OCI-LY1 (cell line): ENCODE results near the gene TRIP10.
"Not testable (repeated sequence)": the region's sequence is repeated elsewhere in the genome, so short reads cannot be mapped to it uniquely, and the experiment has no call there.

Experiments
- H2AFZ ChIP-seq: fragments of 200-600 bp; sonication (generic), shearing (Covaris generic); 2 replicates; pipeline ENCODE4 v1.6.0; 2014; ENCODE audit warnings: antibody characterized with exemption, mild to moderate bottlenecking, low read length
- H3F3A ChIP-seq: fragments of 200-600 bp; sonication (generic), shearing (Covaris generic); 2 replicates; pipeline ENCODE4 v1.6.0; 2014; ENCODE audit warnings: mild to moderate bottlenecking, antibody characterized with exemption, low read length, moderate library complexity; ENCODE audit not compliant: insufficient read depth
- H3K27ac ChIP-seq: fragments of 200-600 bp; sonication (generic); 2 replicates; pipeline ENCODE4 v1.5.1; 2014; ENCODE audit warnings: low read length, mixed run types, mild to moderate bottlenecking, low read depth; ENCODE audit not compliant: poor library complexity, severe bottlenecking
- H3K27me3 ChIP-seq: fragments of 200-600 bp; sonication (generic); 2 replicates; pipeline ENCODE4 v1.6.0; 2014; ENCODE audit warnings: antibody characterized with exemption, mild to moderate bottlenecking, low read length, moderate library complexity; ENCODE audit not compliant: insufficient read depth
- H3K36me3 ChIP-seq: fragments of 200-600 bp; sonication (generic); 2 replicates; pipeline ENCODE4 v1.6.1; 2014; ENCODE audit warnings: mild to moderate bottlenecking, antibody characterized with exemption, low read length, moderate library complexity, mixed read lengths; ENCODE audit not compliant: insufficient read depth
- H3K4me1 ChIP-seq: fragments of 200-600 bp; sonication (generic); 2 replicates; pipeline ENCODE4 v1.5.1; 2014; ENCODE audit warnings: mild to moderate bottlenecking, low read length, moderate library complexity; ENCODE audit not compliant: insufficient read depth, severe bottlenecking
- H3K4me2 ChIP-seq: fragments of 200-600 bp; sonication (generic), shearing (Covaris generic); 2 replicates; pipeline ENCODE4 v1.6.1; 2014; ENCODE audit warnings: low read length
- H3K4me3 ChIP-seq: fragments of 200-600 bp; sonication (generic); 2 replicates; pipeline ENCODE4 v1.5.1; 2014; ENCODE audit warnings: low read length, low read depth, mild to moderate bottlenecking, mixed read lengths; ENCODE audit not compliant: poor library complexity, severe bottlenecking
- H3K79me2 ChIP-seq: fragments of 200-600 bp; shearing (Covaris generic); 2 replicates; pipeline ENCODE4 v1.6.1; 2016; ENCODE audit warnings: mixed run types, low read length, mixed read lengths; ENCODE audit not compliant: insufficient read depth
- H3K9ac ChIP-seq: fragments of 200-600 bp; sonication (generic), shearing (Covaris generic); 2 replicates; pipeline ENCODE4 v1.6.1; 2014; ENCODE audit warnings: mild to moderate bottlenecking, low read length, mixed read lengths
- H3K9me2 ChIP-seq: fragments of 200-600 bp; sonication (generic), shearing (Covaris generic); 2 replicates; pipeline ENCODE4 v1.6.1; 2014; ENCODE audit warnings: low read depth, mild to moderate bottlenecking, low read length, mixed read lengths
- H3K9me3 ChIP-seq: fragments of 200-600 bp; shearing (Covaris generic); 2 replicates; pipeline ENCODE4 v1.6.1; 2014; ENCODE audit warnings: low read length, mixed read lengths
- H4K20me1 ChIP-seq: fragments of 200-600 bp; sonication (generic), shearing (Covaris generic); 2 replicates; pipeline ENCODE4 v1.6.0; 2016; ENCODE audit warnings: mild to moderate bottlenecking, low read length; ENCODE audit not compliant: insufficient read depth
- CTCF ChIP-seq: fragments of 200-600 bp; sonication (generic), shearing (Covaris generic); IDR thresholded peaks from 2 replicates; pipeline ENCODE4 v1.5.1; 2017; ENCODE audit warnings: mild to moderate bottlenecking, antibody characterized with exemption, low read length, moderate library complexity, mixed read lengths
- EZH2 ChIP-seq: fragments of 200-600 bp; sonication (generic), shearing (Covaris generic); IDR thresholded peaks from 2 replicates; pipeline ENCODE4 v1.8.0; 2017; ENCODE audit warnings: borderline replicate concordance, mixed run types, mild to moderate bottlenecking, antibody characterized with exemption, low read length, moderate library complexity, mixed read lengths

TRIP10 gene

GRCh38 chr19:6796278-6796677 is 56.8 kb downstream of the TRIP10 start:
- H3K4me3 ChIP-seq: no peak overlapping the region
- peaks cover 50% of the 10 kb centered on the region for H3K79me2 ChIP-seq
- H3K36me3 ChIP-seq: peaks cover 35% of the 10 kb centered on the region
- no peaks in the 10 kb centered on the region for H3F3A ChIP-seq
- no peak for TF ChIP-seq EZH2
- TF ChIP-seq CTCF: no peak
- H4K20me1 ChIP-seq: no peaks in the 10 kb centered on the region
- H3K9me2 ChIP-seq: no peaks in the 10 kb centered on the region
- no peaks in the 10 kb centered on the region for H3K9me3 ChIP-seq
- no peak overlapping the region for H2AFZ ChIP-seq
- no peak overlapping the region for H3K4me2 ChIP-seq
- peak overlapping the region; percentile 41 for H3K27ac ChIP-seq
- H3K4me1 ChIP-seq: peaks cover 20% of the 10 kb centered on the region
- no peak overlapping the region for H3K9ac ChIP-seq
- no peaks in the 10 kb centered on the region for H3K27me3 ChIP-seq

GRCh38 chr19:6797646-6798045 is 58.2 kb downstream of the TRIP10 start:
- no peaks in the 10 kb centered on the region for H3F3A ChIP-seq
- no peaks in the 10 kb centered on the region for H3K9me3 ChIP-seq
- H3K36me3 ChIP-seq: peaks cover 26% of the 10 kb centered on the region
- no peak overlapping the region for H3K4me2 ChIP-seq
- H3K27ac ChIP-seq: peak overlapping the region; percentile 7
- TF ChIP-seq EZH2 (no peak), CTCF (no peak)
- no peaks in the 10 kb centered on the region for H3K9me2 ChIP-seq
- H4K20me1 ChIP-seq: no peaks in the 10 kb centered on the region
- H3K9ac ChIP-seq: no peak overlapping the region
- H3K27me3 ChIP-seq: no peaks in the 10 kb centered on the region
- H3K4me1 ChIP-seq: peaks cover 29% of the 10 kb centered on the region
- H3K79me2 ChIP-seq: peaks cover 38% of the 10 kb centered on the region
- no peak overlapping the region for H3K4me3 ChIP-seq
- no peak overlapping the region for H2AFZ ChIP-seq

GRCh38 chr19:6800160-6800790 is 60.8 kb downstream of the TRIP10 start:
- Histone ChIP-seq H3K4me1 (peaks cover 44% of the 10 kb centered on the region), H3K4me2 (peak overlapping the region; percentile 74), H3K79me2 (peaks cover 35% of the 10 kb centered on the region), H3K27ac (peak overlapping the region; percentile 99), H3K4me3 (peak overlapping the region; percentile 67), H3K36me3 (peaks cover 12% of the 10 kb centered on the region; the same call in 1 of the 2 replicates), H3K9ac (peak overlapping the region; percentile 85; the same call in 1 of the 2 replicates)
- not testable (repeated sequence) for H3K27me3 ChIP-seq, H2AFZ ChIP-seq, H3K9me2 ChIP-seq, H3F3A ChIP-seq, H4K20me1 ChIP-seq, H3K9me3 ChIP-seq

GRCh38 chr19:6800991-6801484 is 61.6 kb downstream of the TRIP10 start:
- Histone ChIP-seq H3K9me2 (no peaks in the 10 kb centered on the region), H3K4me2 (peak overlapping the region; percentile 74), H3K27ac (peak overlapping the region; percentile 99), H3K4me1 (peaks cover 44% of the 10 kb centered on the region), H3K27me3 (no peaks in the 10 kb centered on the region), H4K20me1 (no peaks in the 10 kb centered on the region), H3K36me3 (peaks cover 7% of the 10 kb centered on the region; the same call in 1 of the 2 replicates), H3K4me3 (peak overlapping the region; percentile 67), H3K79me2 (peaks cover 35% of the 10 kb centered on the region), H3K9me3 (no peaks in the 10 kb centered on the region), H3K9ac (peak overlapping the region; percentile 85), H3F3A (no peaks in the 10 kb centered on the region), H2AFZ (no peak overlapping the region)
- no peak for TF ChIP-seq EZH2
